HFF-Myc (cell line): ENCODE data around the gene DCAF5.

Experiments used
- DNase-seq: peaks from one replicate; pipeline ENCODE4 v3.0.0-alpha.2; 2011; ENCODE audit warnings: low read depth; ENCODE audit errors: extremely low read depth
- H3K4me3 ChIP-seq: replicated peaks from 2 replicates; pipeline ENCODE4 v1.5.1; 2011; ENCODE audit warnings: low read depth, mild to moderate bottlenecking, control low read depth, low read length
- CTCF ChIP-seq: IDR thresholded peaks from 2 replicates; pipeline ENCODE4 v1.5.1; 2012; ENCODE audit warnings: mild to moderate bottlenecking, low read depth, low read length, control low read depth; ENCODE audit errors: missing control alignments

DCAF5 gene

GRCh38 chr14:69046476-69046860, 106.5 kb downstream of the DCAF5 start:
- TF ChIP-seq CTCF, result no peak
- no peak for DNase-seq

GRCh38 chr14:69045857-69046475, 107.0 kb downstream of the DCAF5 start:
- H3K4me3 ChIP-seq, result no peak overlapping the region
- no peak for TF ChIP-seq CTCF
- no peak for DNase-seq

More at GRCh38 chr14:69046476-69046860, 106.5 kb downstream of the DCAF5 start:
- H3K4me3 ChIP-seq, result no peak overlapping the region

- DNase-seq, result no peak
- no peak for TF ChIP-seq CTCF
- H3K4me3 ChIP-seq, result no peak overlapping the region
Observed at GRCh38 chr14:69044965-69045555, 107.9 kb downstream of the DCAF5 start.

- no peak for DNase-seq
- no peak overlapping the region for H3K4me3 ChIP-seq
- TF ChIP-seq CTCF, result no peak
Observed at GRCh38 chr14:69044296-69044695, 108.6 kb downstream of the DCAF5 start.

- DNase-seq, result no peak
- no peak for TF ChIP-seq CTCF
- no peak overlapping the region for H3K4me3 ChIP-seq
Observed at GRCh38 chr14:69043596-69044260, 109.2 kb downstream of the DCAF5 start.

GRCh38 chr14:69042787-69043444, 110.0 kb downstream of the DCAF5 start:
- TF ChIP-seq CTCF, result no peak
- no peak overlapping the region for H3K4me3 ChIP-seq
- no peak for DNase-seq
